Measurements from ENCODE around the gene GPR75.

GPR75 gene

GRCh38 chr2:53886406-53887280 is 26.9 kb upstream of the GPR75 start:
- no peak for DNase-seq (ENCODE audit: low read depth)
- in situ Hi-C loops (cut with HindIII; ENCODE audit: low sequenced_read_pairs) = no loop called here
- H3K4me3 ChIP-seq (ENCODE audit: low read depth, low read length) = no peak overlapping the region
- no peak for TF ChIP-seq CTCF (IDR thresholded peaks at IDR 0.05; ENCODE audit: low read depth, low read length, missing control alignments)

- DNase-seq (ENCODE audit: low read depth) = no peak
- in situ Hi-C loops (cut with HindIII; ENCODE audit: low sequenced_read_pairs) = no loop called here
- no peak for TF ChIP-seq CTCF (IDR thresholded peaks at IDR 0.05; ENCODE audit: low read depth, low read length, missing control alignments)
- no peak overlapping the region for H3K4me3 ChIP-seq (ENCODE audit: low read depth, low read length)
These were observed 25.1 kb upstream of the GPR75 start for GRCh38 chr2:53884883-53885282.

- no peak overlapping the region for H3K4me3 ChIP-seq (ENCODE audit: low read depth, low read length)
- in situ Hi-C loops (cut with HindIII; ENCODE audit: low sequenced_read_pairs) = no loop called here
- DNase-seq (ENCODE audit: low read depth) = no peak
- TF ChIP-seq CTCF (IDR thresholded peaks at IDR 0.05; ENCODE audit: low read depth, low read length, missing control alignments) = no peak
These were observed 22.2 kb upstream of the GPR75 start for GRCh38 chr2:53881986-53882385.

GRCh38 chr2:53881360-53881759 is 21.6 kb upstream of the GPR75 start:
- H3K4me3 ChIP-seq (ENCODE audit: low read depth, low read length) = no peak overlapping the region
- in situ Hi-C loops (cut with HindIII; ENCODE audit: low sequenced_read_pairs) = no loop called here
- no peak for DNase-seq (ENCODE audit: low read depth)
- no peak for TF ChIP-seq CTCF (IDR thresholded peaks at IDR 0.05; ENCODE audit: low read depth, low read length, missing control alignments)

GRCh38 chr2:53880756-53881155 is 21.0 kb upstream of the GPR75 start:
- DNase-seq (ENCODE audit: low read depth) = peak; percentile 53
- H3K4me3 ChIP-seq (ENCODE audit: low read depth, low read length) = no peak overlapping the region
- in situ Hi-C loops (cut with HindIII; ENCODE audit: low sequenced_read_pairs) = no loop called here
- TF ChIP-seq CTCF (IDR thresholded peaks at IDR 0.05; ENCODE audit: low read depth, low read length, missing control alignments) = no peak

GRCh38 chr2:53877556-53877955 is 17.8 kb upstream of the GPR75 start:
- no peak for TF ChIP-seq CTCF (IDR thresholded peaks at IDR 0.05; ENCODE audit: low read depth, low read length, missing control alignments)
- in situ Hi-C loops (cut with HindIII; ENCODE audit: low sequenced_read_pairs) = no loop called here

More at GRCh38 chr2:53877556-53877955, 17.8 kb upstream of the GPR75 start:
- DNase-seq (ENCODE audit: low read depth) = no peak
- H3K4me3 ChIP-seq (ENCODE audit: low read depth, low read length) = no peak overlapping the region

Measured in astrocyte of the cerebellum (primary cell).